Suprapubic skin (tissue), 3 donors: Measurements from ENCODE around the gene CACNA1E.

ENCODE experiments used
- POLR2AphosphoS5 ChIP-seq, 3 donors: sonication (generic); formaldehyde crosslinking; IDR thresholded peaks; one replicate each; pipeline ENCODE4 v1.6.1; 2017; ENCODE audit warnings: antibody characterized with exemption in 3 of 3
- TF ChIP-seq, protein P1 (sequence below), 2 donors: fragments of 200-600 bp in 1 of 2; fragments of 450-650 bp in 1 of 2; sonication (generic) in 1 of 2; IDR thresholded peaks; one replicate each; pipeline ENCODE4 v1.5.1; 2016 to 2019; ENCODE audit warnings: antibody characterized with exemption in 2 of 2, mild to moderate bottlenecking in 1 of 2, moderate library complexity in 1 of 2

DNA sequence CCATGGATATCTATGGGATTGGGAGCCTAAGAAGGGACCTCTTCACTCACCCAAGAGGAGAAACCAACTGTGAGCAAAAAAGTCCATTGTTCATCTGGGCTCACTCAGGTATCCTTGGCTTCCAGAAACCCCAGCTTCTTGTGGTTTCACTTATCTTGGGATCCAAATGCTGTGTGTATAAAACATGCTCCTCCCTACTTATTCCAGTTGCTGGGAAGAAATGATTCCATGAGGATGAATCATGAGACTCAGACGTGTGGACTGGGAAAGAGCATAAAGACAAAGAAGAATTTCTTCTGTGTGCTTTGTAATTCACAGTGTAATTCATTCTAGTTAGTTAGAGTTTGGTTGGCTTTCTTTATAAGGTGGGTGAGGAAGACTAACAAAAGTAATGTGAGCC is 294.5 kb downstream of the CACNA1E start:
- TF ChIP-seq POLR2AphosphoS5 (IDR thresholded peaks at IDR 0.05): no peak
- TF ChIP-seq, protein P1, sequence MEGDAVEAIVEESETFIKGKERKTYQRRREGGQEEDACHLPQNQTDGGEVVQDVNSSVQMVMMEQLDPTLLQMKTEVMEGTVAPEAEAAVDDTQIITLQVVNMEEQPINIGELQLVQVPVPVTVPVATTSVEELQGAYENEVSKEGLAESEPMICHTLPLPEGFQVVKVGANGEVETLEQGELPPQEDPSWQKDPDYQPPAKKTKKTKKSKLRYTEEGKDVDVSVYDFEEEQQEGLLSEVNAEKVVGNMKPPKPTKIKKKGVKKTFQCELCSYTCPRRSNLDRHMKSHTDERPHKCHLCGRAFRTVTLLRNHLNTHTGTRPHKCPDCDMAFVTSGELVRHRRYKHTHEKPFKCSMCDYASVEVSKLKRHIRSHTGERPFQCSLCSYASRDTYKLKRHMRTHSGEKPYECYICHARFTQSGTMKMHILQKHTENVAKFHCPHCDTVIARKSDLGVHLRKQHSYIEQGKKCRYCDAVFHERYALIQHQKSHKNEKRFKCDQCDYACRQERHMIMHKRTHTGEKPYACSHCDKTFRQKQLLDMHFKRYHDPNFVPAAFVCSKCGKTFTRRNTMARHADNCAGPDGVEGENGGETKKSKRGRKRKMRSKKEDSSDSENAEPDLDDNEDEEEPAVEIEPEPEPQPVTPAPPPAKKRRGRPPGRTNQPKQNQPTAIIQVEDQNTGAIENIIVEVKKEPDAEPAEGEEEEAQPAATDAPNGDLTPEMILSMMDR (IDR thresholded peaks at IDR 0.05): no peak
